WTC11 (cell line): Measurements from ENCODE around the gene SLC8A2.

Experiments used
- ZNF138 ChIP-seq: sonication (generic); formaldehyde crosslinking; conservative IDR thresholded peaks from 2 replicates; pipeline ENCODE4 v1.8.1; 2022; ENCODE audit warnings: mild to moderate bottlenecking, moderate library complexity, missing genetic modification reagents
- TF ChIP-seq, protein P1 (sequence below): fragments of 200-600 bp; IDR thresholded peaks from 2 replicates; pipeline ENCODE4 v1.8.0; 2022; ENCODE audit warnings: antibody characterized with exemption

DNA sequence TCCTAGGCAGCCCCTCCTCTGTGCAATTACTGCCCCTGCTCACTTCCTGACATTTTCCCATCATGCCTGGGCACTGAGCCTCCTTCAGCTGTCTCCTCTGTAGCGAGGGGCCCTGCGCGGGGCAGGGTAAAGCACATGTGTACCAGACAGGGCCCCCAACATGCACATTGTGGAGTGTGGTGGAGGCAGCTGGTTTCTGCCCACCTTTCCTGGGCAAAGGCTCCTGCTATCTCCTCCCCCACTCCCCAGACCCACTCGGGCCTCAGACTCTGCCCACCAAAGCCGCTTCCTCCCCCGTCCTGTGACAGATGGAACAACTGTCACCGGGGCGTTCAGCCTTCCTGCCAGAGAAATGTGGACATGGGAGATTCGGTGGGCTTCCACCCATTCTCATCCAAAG lies 15.2 kb upstream of the SLC8A2 start:
- TF ChIP-seq ZNF138, result no peak
- TF ChIP-seq, protein P1, sequence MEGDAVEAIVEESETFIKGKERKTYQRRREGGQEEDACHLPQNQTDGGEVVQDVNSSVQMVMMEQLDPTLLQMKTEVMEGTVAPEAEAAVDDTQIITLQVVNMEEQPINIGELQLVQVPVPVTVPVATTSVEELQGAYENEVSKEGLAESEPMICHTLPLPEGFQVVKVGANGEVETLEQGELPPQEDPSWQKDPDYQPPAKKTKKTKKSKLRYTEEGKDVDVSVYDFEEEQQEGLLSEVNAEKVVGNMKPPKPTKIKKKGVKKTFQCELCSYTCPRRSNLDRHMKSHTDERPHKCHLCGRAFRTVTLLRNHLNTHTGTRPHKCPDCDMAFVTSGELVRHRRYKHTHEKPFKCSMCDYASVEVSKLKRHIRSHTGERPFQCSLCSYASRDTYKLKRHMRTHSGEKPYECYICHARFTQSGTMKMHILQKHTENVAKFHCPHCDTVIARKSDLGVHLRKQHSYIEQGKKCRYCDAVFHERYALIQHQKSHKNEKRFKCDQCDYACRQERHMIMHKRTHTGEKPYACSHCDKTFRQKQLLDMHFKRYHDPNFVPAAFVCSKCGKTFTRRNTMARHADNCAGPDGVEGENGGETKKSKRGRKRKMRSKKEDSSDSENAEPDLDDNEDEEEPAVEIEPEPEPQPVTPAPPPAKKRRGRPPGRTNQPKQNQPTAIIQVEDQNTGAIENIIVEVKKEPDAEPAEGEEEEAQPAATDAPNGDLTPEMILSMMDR, result no peak
